Measurements from ENCODE around the gene OLFM2.

Gene OLFM2

GRCh38 chr19:9903336-9903735, 33.0 kb downstream of the OLFM2 start:
- no peak for DNase-seq

- no peak for DNase-seq
Measured at GRCh38 chr19:9901642-9902041, 34.7 kb downstream of the OLFM2 start.

DNA sequence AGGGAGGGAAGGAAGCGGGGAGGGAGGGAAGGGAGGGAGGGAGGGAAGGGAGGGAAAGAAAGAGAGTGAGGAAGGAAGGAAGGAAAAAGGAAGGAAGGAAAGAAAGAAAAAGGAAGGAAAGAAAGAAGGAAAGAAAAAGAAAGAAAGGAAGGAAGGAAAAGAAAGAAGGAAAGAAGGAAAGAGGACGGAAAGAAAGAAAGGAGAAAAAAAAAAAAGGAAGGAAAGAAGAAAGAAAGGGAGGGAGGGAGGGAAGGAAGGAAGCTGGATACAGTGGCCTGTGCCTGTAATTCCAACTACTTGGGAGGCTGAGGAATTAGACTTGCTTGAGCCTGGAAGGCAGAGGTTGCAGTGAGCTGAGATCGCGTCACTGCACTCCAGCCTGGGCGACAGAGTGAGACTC, 35.3 kb downstream of the OLFM2 start:
- DNase-seq: no peak

DNA sequence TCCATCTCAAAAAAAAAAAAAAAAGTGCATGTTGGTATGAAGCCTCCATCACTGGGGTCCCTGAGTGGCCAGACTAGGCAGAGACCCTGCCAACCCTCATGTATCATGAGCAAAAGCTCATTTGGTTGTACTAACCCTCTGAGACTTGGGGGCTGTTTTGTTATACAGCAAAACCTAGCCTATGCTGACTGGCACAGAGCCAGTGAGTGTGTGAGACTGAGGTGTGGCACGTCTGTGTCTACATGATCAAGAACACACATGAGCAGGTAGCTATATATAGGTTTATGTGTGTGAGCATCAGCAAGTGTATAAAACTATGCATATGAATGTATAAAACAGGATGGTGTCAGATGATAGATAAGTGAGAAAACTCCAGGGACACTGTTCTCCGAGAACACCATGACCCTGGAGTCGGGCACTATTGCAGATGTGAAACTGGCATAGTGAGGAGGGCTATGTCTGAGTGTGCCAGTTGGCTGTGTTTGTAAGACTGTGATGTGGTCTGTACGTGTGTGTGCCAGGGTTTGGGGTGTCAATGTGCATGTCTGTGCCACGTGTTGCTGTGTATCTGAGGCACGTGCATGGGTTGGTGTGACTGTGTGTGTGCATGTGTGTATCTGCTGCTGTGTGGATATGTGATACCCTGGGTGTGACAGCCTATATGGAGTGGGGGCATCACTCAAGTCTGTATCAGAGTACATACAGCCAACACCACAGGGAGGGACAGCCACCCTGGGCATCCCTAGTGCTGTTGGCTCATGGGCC, 44.5 kb downstream of the OLFM2 start:
- no peak for DNase-seq

GRCh38 chr19:9885077-9885552, 51.2 kb downstream of the OLFM2 start:
- no peak for DNase-seq

DNA sequence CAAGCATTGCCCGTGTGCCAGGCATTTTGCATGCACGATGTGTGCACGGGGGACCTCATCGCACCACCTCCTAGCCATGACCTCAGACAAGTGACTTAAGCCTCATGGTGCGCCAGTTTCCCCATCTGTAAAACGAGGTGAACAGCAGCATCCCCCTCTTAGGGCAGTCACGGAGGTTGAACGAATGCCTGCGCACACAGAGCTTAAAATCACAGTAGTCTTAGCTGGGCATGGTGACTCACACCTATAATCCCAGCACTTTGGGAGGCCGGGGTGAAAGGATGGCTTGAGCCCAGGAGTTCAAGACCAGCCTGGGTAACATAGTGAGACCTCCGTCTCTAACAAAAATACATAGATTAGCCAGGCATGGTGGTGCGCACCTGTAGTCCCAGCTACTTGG, 52.6 kb downstream of the OLFM2 start:
- DNase-seq: no peak

DNA sequence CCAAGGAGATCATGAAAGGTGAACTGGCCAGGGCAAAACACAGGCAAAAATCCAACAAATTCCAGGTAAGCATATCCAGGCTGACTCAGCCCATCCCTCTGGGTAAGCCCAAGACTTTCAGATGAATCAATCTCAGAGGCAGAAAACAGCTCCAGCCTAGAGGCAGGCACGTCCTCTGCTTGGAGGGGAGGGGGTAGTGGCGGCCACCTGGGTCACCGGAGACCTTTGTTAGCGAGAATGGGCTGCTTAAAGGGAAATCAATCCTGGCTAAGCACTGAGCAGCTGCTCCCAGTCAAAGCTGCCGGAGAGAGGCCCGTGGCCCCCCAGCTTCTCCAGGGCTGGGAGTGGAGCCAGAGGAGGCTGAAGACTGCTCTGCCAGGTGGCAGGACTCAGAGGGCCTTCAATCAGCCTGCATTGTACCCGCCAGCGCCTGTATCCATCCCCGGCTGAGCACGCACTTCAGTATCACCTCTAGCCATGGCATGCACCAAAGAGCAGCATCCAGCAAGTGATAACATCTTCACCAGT, 53.0 kb downstream of the OLFM2 start:
- no peak for DNase-seq

DNA sequence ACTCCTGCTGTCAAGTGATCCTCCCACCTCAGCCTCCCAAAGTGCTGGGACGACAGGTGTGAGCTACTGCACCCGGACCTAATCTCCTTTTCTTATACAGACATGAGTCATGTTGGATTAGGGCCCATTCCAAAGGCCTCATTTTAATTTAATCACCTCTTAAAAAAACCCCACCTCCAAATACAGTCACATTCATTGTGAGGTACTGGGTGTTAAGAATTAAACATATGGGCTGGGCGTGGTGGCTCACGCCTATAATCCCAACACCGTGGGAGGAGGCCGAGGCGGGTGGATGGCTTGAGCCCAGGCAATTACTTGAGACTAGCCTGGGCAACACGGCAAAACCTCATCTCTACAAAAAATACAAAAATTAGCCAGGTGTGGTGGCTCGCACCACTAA, 54.6 kb downstream of the OLFM2 start:
- no peak for DNase-seq

- no peak for DNase-seq
Measured at GRCh38 chr19:9878511-9879196, 57.7 kb downstream of the OLFM2 start.

DNA sequence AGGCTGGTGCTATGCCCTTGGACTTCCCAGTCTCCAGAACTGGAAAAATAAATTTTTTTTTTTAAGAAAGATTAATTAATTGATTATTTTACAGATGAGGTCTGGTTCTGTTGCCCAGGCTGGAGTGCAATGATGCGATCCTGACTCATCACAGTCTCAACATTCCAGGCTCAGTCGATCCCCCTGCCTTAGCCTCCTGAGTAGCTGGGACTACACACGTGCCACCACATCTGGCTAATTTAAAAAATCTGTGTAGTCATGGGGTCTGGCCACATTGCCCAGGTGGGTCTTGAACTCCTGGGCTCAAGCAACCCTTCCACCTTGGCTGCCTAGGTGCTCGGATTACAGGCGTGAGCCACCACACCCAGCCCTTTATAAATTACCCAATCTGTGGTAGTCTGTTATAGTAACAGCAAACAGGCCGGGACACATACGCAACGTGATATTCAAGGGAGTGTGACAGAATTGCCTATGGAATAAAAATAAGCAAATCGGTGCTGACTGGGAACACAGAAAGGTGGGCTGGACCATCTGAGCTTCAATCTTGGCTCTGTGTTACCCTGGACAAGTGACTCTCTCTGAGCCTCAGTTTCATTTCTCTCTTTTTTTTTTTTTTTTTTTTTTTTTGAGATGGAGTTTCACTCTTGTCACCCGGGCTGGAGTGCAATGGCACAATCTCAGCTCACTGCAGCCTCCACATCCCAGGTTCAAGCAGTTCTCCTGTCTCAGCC, 58.4 kb downstream of the OLFM2 start:
- no peak for DNase-seq

DNA sequence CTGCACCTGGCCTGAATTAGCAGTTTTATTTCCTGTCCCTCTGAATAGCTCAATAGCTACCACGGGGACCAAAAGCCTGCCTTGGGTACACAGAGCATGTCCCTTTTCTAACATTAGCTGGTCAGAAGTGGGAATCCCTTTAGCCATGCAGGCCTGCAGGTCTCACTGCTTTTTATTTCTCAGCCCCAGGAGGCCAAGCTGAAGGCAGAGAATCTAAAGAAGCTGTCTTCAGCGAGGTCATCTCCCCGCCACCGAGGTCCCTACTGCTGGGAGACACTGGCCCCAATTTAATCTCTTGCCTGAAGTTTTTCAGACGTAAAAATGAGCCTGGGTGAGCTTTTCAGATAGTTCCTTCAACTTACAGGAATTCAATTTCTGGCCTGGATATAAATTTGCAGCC, 60.5 kb downstream of the OLFM2 start:
- DNase-seq: no peak

- no peak for DNase-seq
Measured at GRCh38 chr19:9875031-9875627, 61.2 kb downstream of the OLFM2 start.

GRCh38 chr19:9872618-9873242, 63.6 kb downstream of the OLFM2 start:
- DNase-seq: no peak

DNA sequence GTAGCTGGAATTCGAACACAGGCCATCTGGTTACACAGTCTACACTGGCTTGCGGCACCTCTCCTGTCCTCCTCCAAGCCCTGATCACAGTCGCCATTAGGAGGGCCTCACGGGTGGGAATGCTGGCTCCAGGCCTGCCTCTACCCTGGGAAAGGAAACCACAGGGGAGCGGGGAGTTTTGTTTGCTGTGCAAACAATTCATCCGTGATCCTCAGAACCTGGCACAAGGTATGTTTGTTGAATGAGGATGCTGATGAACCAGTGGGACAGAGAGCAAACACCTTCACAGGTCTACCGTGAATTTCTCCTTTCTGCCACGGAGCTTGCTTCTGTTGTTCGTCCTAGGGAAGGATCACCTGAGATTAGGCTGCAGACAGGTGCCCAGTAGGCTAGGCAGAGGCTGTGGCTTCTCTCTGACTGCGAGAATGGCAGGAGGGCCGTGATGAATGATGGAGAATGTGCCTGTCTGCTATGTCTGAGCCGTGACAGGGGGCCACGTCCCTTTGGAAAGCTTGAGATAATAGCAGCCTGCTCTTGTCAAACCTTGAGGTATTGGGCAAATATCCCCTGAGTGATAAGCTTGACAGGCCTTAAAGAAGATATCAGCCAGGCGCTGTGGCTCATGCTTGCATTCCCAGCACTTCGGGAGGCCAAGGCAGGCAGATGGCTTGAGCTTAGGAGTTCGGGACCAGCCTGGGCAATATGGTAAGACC, 64.5 kb downstream of the OLFM2 start:
- DNase-seq: no peak

DNA sequence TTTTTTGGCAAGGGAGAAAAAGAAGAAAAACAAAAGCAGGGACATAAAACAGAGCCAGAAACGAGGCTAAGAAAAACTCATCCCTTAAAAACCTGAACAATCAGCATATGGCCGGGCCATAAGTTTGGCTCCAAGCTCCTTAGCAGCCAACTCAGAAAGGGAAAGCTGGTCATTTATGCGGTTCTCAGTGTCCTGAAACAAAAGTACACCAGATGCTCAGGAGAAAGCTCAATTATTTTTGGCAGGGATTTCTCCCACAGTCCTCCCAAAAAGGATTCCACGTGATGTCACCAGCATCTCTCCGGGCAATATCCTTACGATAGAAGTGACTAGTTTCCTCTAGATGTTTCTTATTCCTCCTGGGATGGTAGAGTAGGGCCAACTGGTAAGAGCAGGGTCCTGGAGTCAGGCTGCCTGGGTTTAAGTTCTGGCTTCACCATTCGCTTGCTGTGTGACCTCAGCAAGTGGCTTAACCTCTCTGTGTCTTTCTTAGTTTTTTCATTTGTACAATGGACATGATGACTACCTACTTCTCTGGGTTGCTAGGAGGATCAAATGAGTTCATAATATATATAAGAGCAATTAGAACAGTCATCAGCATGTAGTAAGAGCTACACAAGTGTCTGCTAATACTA, 67.2 kb downstream of the OLFM2 start:
- DNase-seq: no peak

GRCh38 chr19:9865732-9866501, 70.4 kb downstream of the OLFM2 start:
- peak; percentile 69 for DNase-seq

GRCh38 chr19:9863759-9864158, 72.6 kb downstream of the OLFM2 start:
- peak; percentile 62 for DNase-seq

DNA sequence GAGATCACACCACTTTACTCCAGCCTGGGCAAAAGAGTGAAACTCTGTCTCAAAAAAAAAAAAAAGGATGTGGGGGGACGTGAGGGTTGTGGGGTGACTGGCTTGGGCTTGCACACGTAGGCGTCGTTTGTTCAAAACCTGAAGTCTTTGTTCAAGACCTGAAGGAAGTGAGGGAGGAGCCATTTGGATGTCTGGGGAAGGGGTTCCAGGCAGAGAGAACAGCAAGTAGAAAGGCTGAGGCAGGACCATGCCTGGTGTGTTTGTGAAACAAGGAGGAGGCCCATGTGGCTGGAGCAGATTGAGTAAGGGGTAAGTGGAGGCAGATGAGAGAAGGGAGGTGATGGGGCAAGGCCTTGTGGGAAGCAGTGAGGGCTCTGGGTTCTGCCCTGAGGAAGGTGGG, 73.4 kb downstream of the OLFM2 start:
- peak; percentile 55 for DNase-seq

- no peak for DNase-seq
Measured at GRCh38 chr19:9861503-9861902, 74.8 kb downstream of the OLFM2 start.

DNA sequence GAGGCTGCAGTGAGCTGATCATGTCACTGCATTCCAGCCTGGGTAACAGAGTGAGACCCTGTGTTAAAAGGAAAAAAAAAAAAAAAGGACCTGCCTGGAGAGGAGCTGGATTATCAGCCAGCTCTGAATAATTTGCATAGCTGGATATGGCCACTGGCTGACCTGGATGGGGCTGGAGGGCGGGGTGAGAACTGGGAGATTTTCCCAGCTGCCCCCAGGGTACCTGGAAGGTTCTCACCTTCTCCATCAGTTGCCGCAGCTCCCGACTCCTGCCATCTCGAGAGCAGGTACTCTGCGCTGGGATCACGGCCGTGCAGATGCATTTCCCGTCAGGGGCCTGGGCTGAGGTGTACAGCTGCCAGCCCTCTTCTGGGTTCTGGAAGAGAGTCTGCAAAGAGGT, 75.9 kb downstream of the OLFM2 start:
- no peak for DNase-seq

GRCh38 chr19:9858766-9859165, 77.5 kb downstream of the OLFM2 start:
- DNase-seq: no peak
